HG02973 (cell line): Measurements from ENCODE around the gene DDA1.
A peak's percentile ranks its signal among the peaks of the same experiment; 100 is the strongest.
"Not testable (repeated sequence)": the region's sequence is repeated elsewhere in the genome, so short reads cannot be mapped to it uniquely, and the experiment has no call there.

Source experiments
- ATAC-seq: cut with Tn5 transposase; IDR thresholded peaks from one replicate; pipeline ENCODE4 v1.9.1; 2021; ENCODE audit warnings: moderate library complexity; ENCODE audit not compliant: unreplicated experiment

The DDA1 gene

DNA sequence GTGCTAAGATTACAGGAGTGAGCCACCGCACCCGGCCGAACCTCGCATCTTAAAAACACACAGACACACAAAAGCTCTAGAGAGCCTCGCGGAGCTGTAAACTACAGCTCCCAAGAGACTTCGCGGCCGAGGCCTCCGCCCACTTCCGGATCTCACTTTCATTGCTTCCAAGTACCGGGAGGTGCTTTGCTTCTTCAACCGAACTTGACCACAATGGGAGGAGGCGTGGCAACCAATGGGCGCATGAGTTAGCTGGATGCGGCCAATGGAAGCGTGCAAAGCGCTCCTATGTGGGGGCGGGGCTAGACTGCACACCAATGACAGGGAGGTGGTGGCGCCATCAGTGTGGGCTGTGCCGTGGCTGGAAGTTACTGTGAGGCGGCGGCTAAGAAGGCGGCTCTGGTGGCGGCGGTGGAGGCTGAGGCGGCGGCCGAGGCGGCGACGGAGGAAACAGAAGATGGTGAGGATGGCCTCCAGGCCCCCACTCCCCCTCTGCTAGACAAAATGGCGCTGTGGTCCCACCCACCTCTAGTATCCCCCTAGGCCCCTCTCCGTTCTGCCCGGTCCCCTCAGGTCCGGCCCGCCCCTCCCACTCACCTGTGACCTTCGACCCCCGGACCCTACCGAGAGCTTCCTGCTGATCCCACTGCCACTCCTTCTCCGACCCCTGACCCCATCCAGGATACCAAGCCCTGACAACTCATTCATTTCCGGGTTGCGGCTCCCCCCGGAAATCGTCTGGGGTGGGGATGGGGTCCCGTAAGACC lies at the start of gene DDA1:
DDA1 (plus strand) TSS at position 366 of the 767 bp plus-strand sequence; CDS start at position 458, 92 bp downstream.
- ATAC-seq, result peak; percentile 42

DNA sequence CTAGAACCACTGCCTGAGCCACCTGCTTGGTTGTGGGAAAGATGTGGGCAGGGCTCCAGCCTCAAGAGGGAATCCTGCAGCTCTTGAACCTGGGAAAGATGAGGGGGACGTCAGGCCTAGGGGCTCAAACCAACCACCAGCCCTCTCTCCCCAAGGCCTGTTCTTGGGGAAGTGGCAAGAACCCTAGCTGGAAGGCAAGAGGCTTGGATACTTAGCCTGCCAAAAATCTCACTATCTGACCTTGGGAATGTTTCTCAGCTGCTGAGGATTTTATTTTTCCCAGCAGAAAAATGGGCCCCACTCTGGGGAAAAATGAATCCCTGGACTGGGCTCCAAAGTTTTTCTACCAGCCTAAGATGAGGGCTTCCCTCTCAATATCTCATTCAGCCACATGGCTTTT lies 49.4 kb upstream of the DDA1 start:
- ATAC-seq, result no peak

GRCh38 chr19:17260842-17261325 lies 48.5 kb upstream of the DDA1 start:
- peak; percentile 73 for ATAC-seq

- ATAC-seq, result no peak
Measured at GRCh38 chr19:17262557-17262956, 46.8 kb upstream of the DDA1 start.

DNA sequence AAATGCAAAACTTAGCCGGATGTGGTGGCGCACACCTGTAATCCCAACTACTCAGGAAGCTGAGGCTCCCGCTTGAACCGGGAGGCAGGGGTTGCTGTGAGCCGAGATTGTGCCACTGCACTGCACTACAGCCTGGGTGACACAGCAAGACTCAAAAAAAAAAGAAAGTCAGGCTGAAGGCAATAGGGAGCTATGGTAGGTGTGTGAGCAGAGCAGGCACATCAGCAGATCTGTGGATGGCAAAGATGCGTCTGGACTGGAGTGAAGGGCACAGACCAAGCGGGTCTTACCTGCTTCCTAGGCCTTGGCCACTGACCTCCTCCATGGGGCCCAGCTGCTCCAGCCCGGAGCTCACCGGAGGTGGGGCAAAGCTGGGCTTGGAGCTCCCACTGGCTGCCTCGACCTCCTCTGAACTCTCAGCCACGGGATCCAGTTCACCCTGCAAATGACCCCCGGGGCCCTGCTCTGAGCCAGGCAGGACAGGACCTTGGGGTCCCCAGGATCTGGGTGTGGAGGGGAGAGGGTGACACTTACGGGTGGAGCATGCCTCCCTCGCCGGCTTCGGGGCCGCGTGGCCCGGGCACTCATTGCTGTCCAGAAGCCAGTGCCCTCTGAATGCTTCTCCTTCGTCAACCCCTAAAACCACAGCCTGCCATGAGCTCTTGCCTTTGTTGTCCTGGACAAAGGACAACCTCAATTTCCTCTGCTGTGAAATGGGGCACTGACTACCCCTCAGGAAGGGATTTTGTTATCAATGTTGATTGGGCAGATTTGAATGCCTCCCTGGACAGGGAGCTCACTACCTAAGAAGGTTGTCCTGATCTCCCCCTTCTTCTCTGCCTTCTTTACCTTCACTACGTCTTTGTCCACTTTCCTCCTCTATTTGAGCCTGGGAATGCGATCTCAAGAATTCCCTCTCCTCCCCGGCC lies 45.4 kb upstream of the DDA1 start:
- no peak for ATAC-seq

GRCh38 chr19:17264641-17264979 lies 44.8 kb upstream of the DDA1 start, which contains the start of gene USHBP1:
USHBP1 (minus strand) TSS chr19:17264745; CDS start chr19:17264299, 446 bp downstream.
- ATAC-seq, result no peak

- no peak for ATAC-seq
Measured at GRCh38 chr19:17266026-17266425, 43.3 kb upstream of the DDA1 start.

- peak; percentile 3 for ATAC-seq
Measured at GRCh38 chr19:17266589-17266974, 42.8 kb upstream of the DDA1 start.

- ATAC-seq, result peak; percentile 87
Measured at GRCh38 chr19:17266975-17267788, 42.2 kb upstream of the DDA1 start, which contains the start of gene BABAM1. BABAM1 (plus strand) TSS chr19:17267443; CDS start chr19:17268807, 1,364 bp downstream.

- ATAC-seq, result no peak
Measured at GRCh38 chr19:17268754-17269153, 40.6 kb upstream of the DDA1 start.

DNA sequence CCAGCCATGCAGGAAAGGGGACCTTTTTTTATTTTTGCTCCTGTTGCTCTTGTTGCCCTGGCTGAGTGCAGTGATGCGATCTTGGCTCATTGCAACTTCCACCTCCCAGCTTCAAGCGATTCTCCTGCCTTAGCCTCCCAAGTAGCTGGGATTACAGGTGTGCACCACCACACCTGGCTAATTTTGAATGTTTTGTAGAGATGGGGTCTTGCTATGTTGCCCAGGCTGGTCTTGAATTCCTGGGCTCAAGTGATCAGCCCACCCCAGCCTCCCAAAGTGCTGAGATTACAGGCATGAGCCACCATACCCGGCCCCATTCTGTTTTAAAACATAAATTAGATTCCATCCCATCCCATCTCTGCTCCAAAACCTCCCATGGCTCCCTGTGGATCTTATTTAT lies 34.5 kb upstream of the DDA1 start:
- ATAC-seq, result not testable (repeated sequence)

GRCh38 chr19:17275441-17276175 lies 33.8 kb upstream of the DDA1 start:
- no peak for ATAC-seq

DNA sequence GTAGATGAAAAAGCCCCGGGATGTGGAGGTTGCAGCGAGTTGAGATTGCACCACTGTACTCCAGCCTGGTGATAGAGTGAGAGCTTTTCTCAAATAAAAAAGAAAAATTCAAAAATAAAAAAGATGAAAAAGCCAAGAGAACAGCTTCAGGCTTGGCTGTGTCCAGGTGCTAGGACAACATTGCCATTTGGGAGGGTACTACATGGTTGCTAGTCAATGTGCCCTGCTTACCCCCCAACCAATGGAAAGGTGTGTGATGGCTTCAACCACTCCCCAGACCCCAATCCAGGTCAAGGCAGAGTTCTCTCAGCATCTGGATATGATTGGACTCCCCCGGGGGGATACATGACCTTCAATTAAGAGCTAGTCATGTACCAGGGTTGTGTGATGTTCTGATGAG lies 29.9 kb upstream of the DDA1 start:
- no peak for ATAC-seq

DNA sequence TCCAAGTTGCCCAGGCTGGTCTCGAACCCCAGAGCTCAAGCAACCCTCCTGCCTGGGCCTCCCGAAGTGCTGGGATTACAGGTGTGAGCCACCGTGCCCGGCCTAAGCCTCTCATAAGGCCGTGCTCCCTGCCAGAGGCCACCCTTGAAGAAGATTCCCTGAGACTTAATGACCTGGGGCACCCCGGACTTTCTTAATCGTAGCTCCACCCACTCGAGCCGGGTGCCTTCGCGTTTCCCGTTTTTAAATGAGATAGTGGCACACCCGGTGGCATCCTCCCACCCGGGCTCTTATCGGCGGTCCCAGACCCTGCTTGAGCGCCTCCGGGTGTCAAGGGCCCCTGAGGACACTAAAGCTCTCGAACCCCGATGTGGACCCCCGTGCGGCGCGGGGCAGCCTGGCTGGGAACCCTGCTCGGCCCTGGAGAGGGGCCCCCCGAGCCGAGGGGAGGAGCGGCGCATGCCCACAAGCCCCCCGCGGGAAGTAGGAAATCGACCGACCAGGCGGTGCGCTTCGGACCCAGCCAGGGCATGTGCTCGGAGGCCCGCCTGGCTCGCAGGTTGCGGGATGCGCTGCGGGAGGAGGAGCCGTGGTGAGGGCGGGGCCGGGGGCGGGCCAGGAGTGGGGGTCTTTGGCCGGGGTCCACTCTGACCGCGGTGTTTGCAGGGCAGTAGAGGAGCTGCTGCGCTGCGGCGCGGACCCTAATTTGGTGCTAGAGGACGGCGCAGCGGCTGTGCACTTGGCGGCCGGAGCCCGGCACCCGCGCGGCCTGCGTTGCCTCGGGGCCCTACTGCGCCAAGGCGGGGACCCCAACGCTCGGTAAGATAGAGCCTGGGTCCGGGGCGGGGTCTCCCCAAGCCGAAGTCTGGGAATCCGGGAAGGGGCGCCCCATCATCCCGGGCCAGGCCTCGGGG lies 27.7 kb upstream of the DDA1 start, which contains the start of gene ANKLE1:
ANKLE1 (plus strand) TSS at position 511 of the 914 bp plus-strand sequence; CDS start at position 531, 20 bp downstream.
- ATAC-seq, result no peak

GRCh38 chr19:17282488-17283125 lies 26.8 kb upstream of the DDA1 start:
- peak; percentile 58 for ATAC-seq

DNA sequence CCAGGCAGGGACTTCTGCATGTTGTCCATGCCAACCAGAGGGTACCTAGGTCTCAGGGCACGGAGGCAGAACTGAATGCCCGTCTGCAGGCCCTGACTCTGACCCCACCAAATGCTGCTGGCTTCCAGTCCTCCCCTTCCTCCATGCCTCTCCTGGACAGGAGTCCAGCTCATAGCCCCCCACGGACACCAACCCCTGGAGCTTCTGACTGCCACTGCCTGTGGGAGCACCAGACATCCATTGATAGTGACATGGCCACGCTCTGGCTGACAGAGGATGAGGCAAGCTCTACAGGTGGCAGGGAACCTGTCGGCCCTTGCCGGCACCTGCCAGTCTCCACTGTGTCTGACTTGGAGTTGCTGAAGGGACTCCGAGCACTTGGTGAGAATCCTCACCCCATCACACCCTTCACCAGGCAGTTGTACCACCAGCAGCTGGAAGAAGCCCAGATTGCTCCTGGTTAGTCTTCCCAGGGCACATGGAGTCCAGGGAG lies 25.8 kb upstream of the DDA1 start:
- no peak for ATAC-seq

DNA sequence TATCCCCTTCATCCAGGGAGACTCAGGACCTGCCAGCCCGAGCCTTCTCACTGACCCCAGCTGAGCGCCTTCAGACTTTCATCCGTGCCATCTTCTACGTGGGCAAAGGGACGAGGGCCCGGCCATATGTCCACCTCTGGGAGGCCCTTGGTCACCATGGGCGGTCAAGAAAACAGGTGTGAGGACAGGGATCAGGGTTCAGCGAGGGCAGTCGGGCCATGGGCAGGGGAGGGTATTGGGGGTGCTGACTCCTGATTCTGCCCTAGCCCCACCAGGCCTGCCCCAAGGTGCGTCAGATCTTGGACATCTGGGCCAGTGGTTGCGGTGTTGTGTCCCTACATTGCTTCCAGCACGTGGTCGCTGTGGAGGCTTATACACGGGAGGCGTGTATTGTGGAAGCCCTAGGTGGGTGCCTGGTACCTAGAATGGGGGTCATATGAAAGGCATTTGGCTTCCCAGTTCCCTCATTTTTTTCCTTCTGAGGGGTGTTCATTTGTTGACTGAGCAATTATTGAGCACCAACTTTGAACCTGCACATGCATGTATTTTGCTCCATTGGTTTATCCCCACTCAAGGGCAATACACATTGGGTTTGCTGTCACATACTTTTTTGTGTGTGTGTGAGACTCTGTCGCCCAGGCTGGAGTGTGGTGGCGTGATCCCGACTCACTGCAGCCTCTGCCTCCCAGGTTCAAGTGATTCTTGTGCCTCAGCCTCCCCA lies 23.8 kb upstream of the DDA1 start:
- no peak for ATAC-seq

DNA sequence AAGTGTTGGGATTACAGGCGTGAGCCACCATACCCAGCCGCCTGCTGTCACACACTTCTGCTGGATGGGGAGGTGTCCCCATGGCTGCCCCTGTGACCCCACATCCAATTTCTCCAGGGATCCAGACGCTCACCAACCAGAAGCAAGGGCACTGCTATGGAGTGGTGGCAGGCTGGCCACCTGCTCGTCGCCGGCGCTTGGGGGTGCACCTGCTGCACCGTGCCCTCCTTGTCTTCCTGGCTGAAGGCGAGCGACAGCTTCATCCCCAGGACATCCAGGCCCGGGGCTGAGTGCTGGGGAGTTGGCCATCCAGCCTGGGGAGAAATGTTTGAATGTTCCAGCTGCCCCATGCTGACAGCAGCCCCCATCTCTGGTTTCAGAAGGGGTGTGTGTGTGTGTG lies 23.1 kb upstream of the DDA1 start:
- ATAC-seq, result no peak
